ENCODE data around the gene GJA1.
"Not testable (repeated sequence)": the region's sequence is repeated elsewhere in the genome, so short reads cannot be mapped to it uniquely, and the experiment has no call there.

GJA1 gene

GRCh38 chr6:121437851-121438651, 2.6 kb downstream of the GJA1 start:
- no peak for DNase-seq

- DNase-seq: no peak
Observed at GRCh38 chr6:121438869-121439268, 3.4 kb downstream of the GJA1 start.

- DNase-seq: no peak
Observed at GRCh38 chr6:121439475-121439874, 4.0 kb downstream of the GJA1 start.

- DNase-seq: no peak
Observed at GRCh38 chr6:121439926-121440325, 4.5 kb downstream of the GJA1 start.

GRCh38 chr6:121441477-121441876, 6.0 kb downstream of the GJA1 start:
- DNase-seq: no peak

GRCh38 chr6:121442576-121442975, 7.1 kb downstream of the GJA1 start:
- no peak for DNase-seq

GRCh38 chr6:121443971-121444541, 8.6 kb downstream of the GJA1 start:
- no peak for DNase-seq

- not testable (repeated sequence) for DNase-seq
Observed at GRCh38 chr6:121446705-121447104, 11.3 kb downstream of the GJA1 start.

- DNase-seq: not testable (repeated sequence)
Observed at GRCh38 chr6:121447746-121448145, 12.3 kb downstream of the GJA1 start.

- not testable (repeated sequence) for DNase-seq
Observed at GRCh38 chr6:121448528-121448927, 13.1 kb downstream of the GJA1 start.

GRCh38 chr6:121449331-121449730, 13.9 kb downstream of the GJA1 start:
- DNase-seq: no peak

- no peak for DNase-seq
Observed at GRCh38 chr6:121450242-121450641, 14.8 kb downstream of the GJA1 start.

GRCh38 chr6:121451250-121451649, 15.8 kb downstream of the GJA1 start:
- DNase-seq: no peak

- no peak for DNase-seq
Observed at GRCh38 chr6:121453191-121453590, 17.7 kb downstream of the GJA1 start.

GRCh38 chr6:121460170-121460569, 24.7 kb downstream of the GJA1 start:
- DNase-seq: no peak

GRCh38 chr6:121463087-121463486, 27.6 kb downstream of the GJA1 start:
- no peak for DNase-seq

- no peak for DNase-seq
Observed at GRCh38 chr6:121465101-121465500, 29.7 kb downstream of the GJA1 start.

- no peak for DNase-seq
Observed at GRCh38 chr6:121479486-121480098, 44.1 kb downstream of the GJA1 start.

- DNase-seq: no peak
Observed at GRCh38 chr6:121480099-121480713, 44.8 kb downstream of the GJA1 start.

GRCh38 chr6:121482004-121482693, 46.7 kb downstream of the GJA1 start:
- no peak for DNase-seq

GRCh38 chr6:121482751-121483150, 47.3 kb downstream of the GJA1 start:
- DNase-seq: no peak

- no peak for DNase-seq
Observed at GRCh38 chr6:121485359-121485811, 49.9 kb downstream of the GJA1 start.

- no peak for DNase-seq
Observed at GRCh38 chr6:121491576-121491975, 56.1 kb downstream of the GJA1 start.
